ENCODE results near the gene PTX3. TPM values are rescaled to one million over a fixed set of nuclear protein-coding genes. Genes with fewer than 3 reads are reported as not detected.

Gene PTX3
- total RNA-seq, 1 experiment from 2014 or later, result 0.99 TPM

- DNase-seq (ENCODE audit: low spot score), result no peak
These were observed 13.3 kb upstream of the PTX3 start for GRCh38 chr3:157423337-157423736.

- no peak for DNase-seq (ENCODE audit: low spot score)
These were observed 8.7 kb upstream of the PTX3 start for GRCh38 chr3:157427901-157428300.

- no peak for DNase-seq (ENCODE audit: low spot score)
These were observed 7.8 kb upstream of the PTX3 start for GRCh38 chr3:157428853-157429252.

GRCh38 chr3:157429708-157430107 is 6.9 kb upstream of the PTX3 start:
- DNase-seq (ENCODE audit: low spot score), result no peak

- DNase-seq (ENCODE audit: low spot score), result no peak
These were observed 1.6 kb downstream of the PTX3 start for GRCh38 chr3:157438194-157438730.

GRCh38 chr3:157441102-157441624 is 4.5 kb downstream of the PTX3 start:
- no peak for DNase-seq (ENCODE audit: low spot score)

GRCh38 chr3:157442729-157443128 is 6.1 kb downstream of the PTX3 start:
- no peak for DNase-seq (ENCODE audit: low spot score)

GRCh38 chr3:157443905-157444796 is 7.5 kb downstream of the PTX3 start:
- DNase-seq (ENCODE audit: low spot score), result no peak

GRCh38 chr3:157444797-157445184 is 8.1 kb downstream of the PTX3 start:
- DNase-seq (ENCODE audit: low spot score), result no peak

GRCh38 chr3:157445857-157446256 is 9.2 kb downstream of the PTX3 start:
- no peak for DNase-seq (ENCODE audit: low spot score)

GRCh38 chr3:157447026-157447694 is 10.5 kb downstream of the PTX3 start:
- DNase-seq (ENCODE audit: low spot score), result peak; percentile 28

GRCh38 chr3:157452097-157452496 is 15.4 kb downstream of the PTX3 start:
- no peak for DNase-seq (ENCODE audit: low spot score)

- DNase-seq (ENCODE audit: low spot score), result no peak
These were observed 17.2 kb downstream of the PTX3 start for GRCh38 chr3:157453824-157454223.

- DNase-seq (ENCODE audit: low spot score), result no peak
These were observed 23.1 kb downstream of the PTX3 start for GRCh38 chr3:157459706-157460105.

GRCh38 chr3:157460253-157460652 is 23.6 kb downstream of the PTX3 start:
- DNase-seq (ENCODE audit: low spot score), result no peak

- no peak for DNase-seq (ENCODE audit: low spot score)
These were observed 27.2 kb downstream of the PTX3 start for GRCh38 chr3:157463816-157464215.

- no peak for DNase-seq (ENCODE audit: low spot score)
These were observed 27.7 kb downstream of the PTX3 start for GRCh38 chr3:157464321-157464720.

- DNase-seq (ENCODE audit: low spot score), result no peak
These were observed 29.1 kb downstream of the PTX3 start for GRCh38 chr3:157465741-157466140.

- no peak for DNase-seq (ENCODE audit: low spot score)
These were observed 30.6 kb downstream of the PTX3 start for GRCh38 chr3:157467200-157467599.

- no peak for DNase-seq (ENCODE audit: low spot score)
These were observed 33.1 kb downstream of the PTX3 start for GRCh38 chr3:157469561-157470294.

- no peak for DNase-seq (ENCODE audit: low spot score)
These were observed 34.4 kb downstream of the PTX3 start for GRCh38 chr3:157471064-157471463.

GRCh38 chr3:157472648-157473047 is 36.0 kb downstream of the PTX3 start:
- DNase-seq (ENCODE audit: low spot score), result no peak

Data from H4 (cell line).